ENCODE measurements around the gene DIP2B. TPM values are rescaled to one million over a fixed set of nuclear protein-coding genes. Genes with fewer than 3 reads are reported as not detected.
A peak's percentile ranks its signal among the peaks of the same experiment; 100 is the strongest.
"Not testable (repeated sequence)": the region's sequence is repeated elsewhere in the genome, so short reads cannot be mapped to it uniquely, and the experiment has no call there.

The DIP2B gene
- 9.4 TPM for total RNA-seq
- long read RNA-seq, partial matches to known transcripts: 1 of 2 reads
- long read RNA-seq, other reads (novel, unspliced or antisense): 1 of 2 reads

GRCh38 chr12:50504798-50505674 is at the start of gene DIP2B:
Gene DIP2B (plus strand): TSS chr12:50504985. CDS start chr12:50505141, 156 bp downstream.
- DNase-seq (ENCODE audit: missing footprints) (peak; percentile 99), ATAC-seq (peak; percentile 97)
- intact Hi-C loops (cut with DNase I): loop anchor here (1.0 to 5.0 kb wide), 2 partner anchors 133 to 222 kb away; no protein-coding TSS in a partner anchor

- no peak for ATAC-seq
- intact Hi-C loops (cut with DNase I): no loop called here
- DNase-seq (ENCODE audit: missing footprints): no peak
Observed at GRCh38 chr12:50458606-50459005, 46.2 kb upstream of the DIP2B start.

GRCh38 chr12:50467439-50467838 is 37.3 kb upstream of the DIP2B start:
- intact Hi-C loops (cut with DNase I): no loop called here
- ATAC-seq (no peak), DNase-seq (ENCODE audit: missing footprints) (no peak)

- intact Hi-C loops (cut with DNase I): no loop called here
- DNase-seq (ENCODE audit: missing footprints): no peak
- ATAC-seq: no peak
Observed at GRCh38 chr12:50477241-50477832, 27.4 kb upstream of the DIP2B start.

GRCh38 chr12:50482571-50482970 is 22.2 kb upstream of the DIP2B start:
- intact Hi-C loops (cut with DNase I): no loop called here
- no peak for DNase-seq (ENCODE audit: missing footprints)
- no peak for ATAC-seq

- intact Hi-C loops (cut with DNase I): no loop called here
- ATAC-seq (no peak), DNase-seq (ENCODE audit: missing footprints) (no peak)
Observed at GRCh38 chr12:50483488-50483887, 21.3 kb upstream of the DIP2B start.

- intact Hi-C loops (cut with DNase I): no loop called here
- DNase-seq (ENCODE audit: missing footprints) (no peak), ATAC-seq (no peak)
Observed at GRCh38 chr12:50488801-50489200, 16.0 kb upstream of the DIP2B start.

GRCh38 chr12:50498119-50498518 is 6.7 kb upstream of the DIP2B start:
- ATAC-seq; DNase-seq (ENCODE audit: missing footprints); intact Hi-C loops (cut with DNase I): not testable (repeated sequence)

- ATAC-seq (no peak), DNase-seq (ENCODE audit: missing footprints) (no peak)
- intact Hi-C loops (cut with DNase I): loop anchor here (5.0 kb wide), 1 partner anchor 221 kb away; no protein-coding TSS in a partner anchor
Observed at GRCh38 chr12:50505675-50506530, 1.1 kb downstream of the DIP2B start.

- ATAC-seq (no peak), DNase-seq (ENCODE audit: missing footprints) (no peak)
- intact Hi-C loops (cut with DNase I): loop anchor here (5.0 kb wide), 1 partner anchor 220 kb away; no protein-coding TSS in a partner anchor
Observed at GRCh38 chr12:50506753-50507473, 2.1 kb downstream of the DIP2B start.

- intact Hi-C loops (cut with DNase I): loop anchor here (5.0 kb wide), 1 partner anchor 220 kb away; no protein-coding TSS in a partner anchor
- DNase-seq (ENCODE audit: missing footprints) (no peak), ATAC-seq (no peak)
Observed at GRCh38 chr12:50507474-50507838, 2.7 kb downstream of the DIP2B start.

GRCh38 chr12:50507930-50508329 is 3.1 kb downstream of the DIP2B start:
- intact Hi-C loops (cut with DNase I): loop anchor here (5.0 kb wide), 1 partner anchor 219 kb away; no protein-coding TSS in a partner anchor
- DNase-seq (ENCODE audit: missing footprints) (no peak), ATAC-seq (no peak)

GRCh38 chr12:50508414-50508813 is 3.6 kb downstream of the DIP2B start:
- no peak for ATAC-seq
- intact Hi-C loops (cut with DNase I): loop anchor here (5.0 kb wide), 1 partner anchor 219 kb away; no protein-coding TSS in a partner anchor
- no peak for DNase-seq (ENCODE audit: missing footprints)

- no peak for ATAC-seq
- intact Hi-C loops (cut with DNase I): loop anchor here (5.0 kb wide), 1 partner anchor 218 kb away; no protein-coding TSS in a partner anchor
- DNase-seq (ENCODE audit: missing footprints): no peak
Observed at GRCh38 chr12:50508970-50509663, 4.3 kb downstream of the DIP2B start.

- intact Hi-C loops (cut with DNase I): no loop called here
- ATAC-seq (no peak), DNase-seq (ENCODE audit: missing footprints) (no peak)
Observed at GRCh38 chr12:50514526-50515276, 9.9 kb downstream of the DIP2B start.

GRCh38 chr12:50515587-50515986 is 10.8 kb downstream of the DIP2B start:
- ATAC-seq: no peak
- intact Hi-C loops (cut with DNase I): no loop called here
- no peak for DNase-seq (ENCODE audit: missing footprints)

All from Right ventricle myocardium inferior (tissue), 1 donor.